HK-2 (cell line): ENCODE data around the gene TNIP1.

Source experiments
- DNase-seq: peaks from one replicate; pipeline ENCODE4 v3.0.0-alpha.2; 2018; ENCODE audit not compliant: unreplicated experiment

Gene TNIP1

DNA sequence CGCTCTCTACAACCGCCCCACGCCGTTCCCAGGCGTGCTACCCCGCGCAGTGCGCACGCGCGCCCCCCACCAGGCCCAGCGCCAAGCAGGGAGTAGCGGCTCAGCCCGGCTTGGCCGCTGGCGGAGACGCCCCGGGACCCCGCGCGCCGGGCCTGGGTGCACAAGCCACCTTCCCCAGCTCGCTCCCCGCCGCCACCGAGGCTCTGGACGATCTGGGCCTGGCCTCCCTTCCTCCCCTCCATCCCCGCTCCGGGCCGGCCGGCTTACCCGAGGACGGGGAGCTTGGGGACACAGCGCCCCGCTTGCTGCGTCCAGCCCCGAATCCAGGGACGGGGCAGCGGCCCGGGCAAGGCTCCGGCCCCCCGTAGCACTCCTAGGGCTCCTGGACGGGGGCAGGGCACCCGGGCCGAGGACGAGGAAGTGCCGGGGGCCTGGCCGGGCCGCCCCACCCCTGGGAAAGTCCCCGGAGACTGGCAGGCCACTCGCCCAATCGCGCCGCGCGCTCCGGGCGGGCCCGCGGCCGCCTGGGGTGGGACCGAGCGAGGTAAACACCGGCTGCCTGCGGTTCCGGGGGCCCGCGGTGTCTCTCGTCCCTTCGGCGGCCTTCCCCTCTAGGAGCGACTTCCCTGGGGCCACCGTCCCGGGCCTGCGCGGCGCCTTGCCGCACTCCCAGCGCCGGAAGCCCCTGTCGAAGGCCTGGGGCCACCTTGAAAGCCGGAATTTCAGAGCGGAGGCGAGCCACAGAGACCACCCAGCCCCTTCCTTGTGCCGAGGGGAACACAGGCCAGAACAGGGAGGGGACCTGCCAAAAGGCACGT lies at the start of gene TNIP1:
TNIP1 (minus strand) TSS at position 422 of the 818 bp plus-strand sequence. CDS start 15,939 bp downstream, outside the sequence.
- DNase-seq = peak; percentile 92

DNA sequence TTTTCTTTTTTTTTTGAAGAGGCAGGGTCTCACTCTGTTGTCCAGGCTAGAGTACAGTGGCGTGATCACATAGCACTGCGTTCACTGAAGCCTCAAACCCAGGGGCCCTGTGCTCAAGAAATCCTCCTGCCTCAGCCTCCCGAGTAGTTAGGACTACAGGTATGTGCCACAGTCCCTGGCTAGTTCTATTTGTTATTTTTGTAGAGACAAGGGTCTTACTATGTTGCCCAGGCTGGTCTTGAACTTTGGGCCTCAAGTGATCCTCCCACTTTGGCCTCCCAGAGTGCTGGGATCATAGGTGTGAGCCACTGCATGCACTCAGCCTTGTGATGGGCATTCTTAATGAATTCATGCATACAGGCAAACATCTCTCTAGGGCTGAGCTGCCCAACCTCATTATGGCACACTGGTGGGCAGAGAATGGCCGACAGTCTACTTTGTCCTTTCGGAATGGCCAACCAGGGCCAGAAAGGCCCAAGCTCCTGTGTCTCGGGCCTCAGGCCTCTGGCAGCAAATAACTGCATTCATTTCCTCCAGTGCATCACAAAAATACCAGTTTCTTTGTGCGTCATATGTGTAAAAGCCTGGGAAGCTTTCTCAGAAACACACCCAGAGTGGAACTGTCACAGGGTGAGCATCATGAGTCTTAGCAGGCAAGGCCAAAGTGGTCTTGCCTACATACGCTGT lies 49.5 kb upstream of the TNIP1 start:
- no peak for DNase-seq

GRCh38 chr5:151128817-151129216 lies 48.0 kb upstream of the TNIP1 start:
- DNase-seq = no peak

GRCh38 chr5:151127926-151128325 lies 47.1 kb upstream of the TNIP1 start:
- no peak for DNase-seq

- peak; percentile 53 for DNase-seq
These were observed 45.4 kb upstream of the TNIP1 start for GRCh38 chr5:151126199-151126645.

DNA sequence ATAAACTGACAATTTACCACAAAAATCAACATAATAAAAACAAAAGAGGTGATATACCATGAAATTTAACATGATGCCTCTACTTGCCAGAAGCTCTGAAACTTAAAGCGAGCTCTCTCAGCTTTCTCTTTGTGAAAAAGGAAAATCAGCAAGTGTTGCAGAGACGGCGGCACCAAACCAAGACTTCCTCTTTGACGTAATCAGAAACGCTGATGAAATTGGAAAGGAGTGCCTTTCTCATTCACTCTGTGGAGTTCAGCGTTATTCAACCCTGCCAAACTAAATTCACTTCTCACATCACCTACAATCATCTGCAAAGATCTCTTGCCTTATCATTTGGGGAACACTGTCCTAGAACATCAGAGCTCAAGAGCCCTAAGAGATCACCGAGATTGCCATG lies 44.6 kb upstream of the TNIP1 start:
- no peak for DNase-seq

GRCh38 chr5:151123897-151124751 lies 43.3 kb upstream of the TNIP1 start:
- peak; percentile 20 for DNase-seq

GRCh38 chr5:151122828-151123227 lies 42.0 kb upstream of the TNIP1 start:
- DNase-seq = no peak

DNA sequence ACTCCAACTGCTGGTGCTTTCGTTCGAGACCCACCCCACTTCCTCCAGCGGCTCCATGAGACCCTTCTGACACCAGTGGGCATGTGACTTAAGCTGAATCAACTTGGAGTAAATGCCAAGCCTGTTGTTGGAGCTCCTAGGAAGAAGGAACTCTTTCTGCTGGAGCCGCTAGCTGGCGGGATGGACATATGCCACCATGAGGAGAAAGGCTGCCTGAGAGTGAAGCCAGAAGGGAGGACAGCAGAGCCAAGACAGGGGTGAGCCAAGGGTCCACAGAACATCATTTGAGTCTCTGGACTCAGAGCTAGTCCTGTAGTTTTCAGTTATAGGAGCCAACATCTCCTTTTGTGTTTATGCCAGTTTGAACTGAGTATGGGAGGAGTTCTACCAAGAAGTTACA lies 40.8 kb upstream of the TNIP1 start:
- DNase-seq = no peak

- DNase-seq = no peak
These were observed 40.3 kb upstream of the TNIP1 start for GRCh38 chr5:151121095-151121494.

- DNase-seq = no peak
These were observed 38.2 kb upstream of the TNIP1 start for GRCh38 chr5:151118913-151119575.

DNA sequence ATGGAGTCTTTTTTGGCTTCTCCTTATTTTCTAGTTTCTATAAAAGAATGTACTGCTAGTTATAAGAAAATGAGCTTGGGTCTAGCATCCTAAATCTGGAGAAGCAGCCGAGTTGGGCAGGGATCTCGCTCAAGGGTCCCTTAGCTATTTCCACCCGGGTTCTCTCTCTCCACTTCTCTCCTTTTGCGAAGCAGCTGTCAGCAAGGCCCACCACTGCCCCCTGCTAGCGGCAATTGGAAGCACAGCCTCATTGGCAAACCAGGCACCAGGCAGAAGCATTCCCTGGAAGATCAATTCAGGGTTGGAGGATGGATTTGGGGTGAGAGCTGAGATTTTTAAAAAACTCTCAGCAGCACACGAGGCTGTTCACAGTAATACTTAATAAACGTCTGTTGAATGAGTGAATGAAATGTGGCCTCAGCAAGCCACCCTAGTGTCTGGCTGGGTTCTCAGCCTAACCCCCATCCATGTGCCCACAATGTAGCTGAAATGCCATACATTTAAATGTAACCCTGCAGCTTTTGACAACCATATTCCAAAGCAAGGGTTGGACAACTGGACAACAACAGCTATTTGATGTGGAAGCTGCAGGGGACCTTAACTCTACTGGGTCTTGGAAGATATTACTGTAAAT lies 34.6 kb upstream of the TNIP1 start:
- DNase-seq = peak; percentile 53

- DNase-seq = no peak
These were observed 32.8 kb upstream of the TNIP1 start for GRCh38 chr5:151113651-151114050.

- no peak for DNase-seq
These were observed 30.2 kb upstream of the TNIP1 start for GRCh38 chr5:151110992-151111391.

- no peak for DNase-seq
These were observed 29.4 kb upstream of the TNIP1 start for GRCh38 chr5:151110122-151110681.

- DNase-seq = no peak
These were observed 27.7 kb upstream of the TNIP1 start for GRCh38 chr5:151108566-151108965.

GRCh38 chr5:151107738-151108520 lies 27.1 kb upstream of the TNIP1 start:
- DNase-seq = no peak

- no peak for DNase-seq
These were observed 26.2 kb upstream of the TNIP1 start for GRCh38 chr5:151107084-151107483.

DNA sequence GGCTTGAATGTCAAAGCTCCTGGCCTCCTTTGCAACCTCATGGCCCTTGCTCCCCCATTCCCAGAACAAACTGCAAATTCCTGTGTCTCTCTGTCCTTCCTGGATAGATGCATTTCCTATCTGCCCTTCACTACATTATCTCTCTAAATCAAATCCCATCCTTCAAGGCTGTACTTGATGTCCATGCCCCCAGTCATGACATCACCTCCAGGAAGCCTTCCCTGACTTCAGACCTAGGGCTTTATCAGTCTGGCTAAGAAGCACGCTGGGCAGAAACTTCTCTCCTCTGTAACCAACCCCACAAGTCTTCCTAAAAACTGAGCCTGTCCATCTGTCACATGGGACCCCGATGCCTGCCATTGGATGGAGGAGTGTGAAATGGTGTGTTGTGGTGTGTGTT lies 25.7 kb upstream of the TNIP1 start:
- DNase-seq = no peak

DNA sequence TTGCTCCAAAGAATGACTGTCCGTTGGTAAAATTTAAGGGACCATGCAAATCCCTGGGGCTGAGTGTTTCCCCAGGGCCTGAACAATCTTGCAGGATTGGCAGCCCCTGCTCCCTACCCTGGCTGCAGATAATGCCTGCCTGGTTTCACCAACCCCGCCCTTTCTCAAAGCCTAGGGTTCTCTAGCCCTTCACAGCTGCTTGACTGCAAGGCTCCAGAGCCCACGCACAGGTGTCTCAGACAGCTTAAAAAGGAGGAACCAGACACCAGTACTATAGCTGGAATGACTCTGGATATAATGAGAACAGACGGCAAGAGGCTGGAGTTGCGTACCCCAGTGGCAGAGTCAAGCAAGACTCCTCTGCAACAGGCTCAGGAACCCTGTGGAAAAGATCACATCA lies 25.2 kb upstream of the TNIP1 start:
- no peak for DNase-seq
